Measurements from ENCODE around the gene RTN4RL2.

RTN4RL2 gene

DNA sequence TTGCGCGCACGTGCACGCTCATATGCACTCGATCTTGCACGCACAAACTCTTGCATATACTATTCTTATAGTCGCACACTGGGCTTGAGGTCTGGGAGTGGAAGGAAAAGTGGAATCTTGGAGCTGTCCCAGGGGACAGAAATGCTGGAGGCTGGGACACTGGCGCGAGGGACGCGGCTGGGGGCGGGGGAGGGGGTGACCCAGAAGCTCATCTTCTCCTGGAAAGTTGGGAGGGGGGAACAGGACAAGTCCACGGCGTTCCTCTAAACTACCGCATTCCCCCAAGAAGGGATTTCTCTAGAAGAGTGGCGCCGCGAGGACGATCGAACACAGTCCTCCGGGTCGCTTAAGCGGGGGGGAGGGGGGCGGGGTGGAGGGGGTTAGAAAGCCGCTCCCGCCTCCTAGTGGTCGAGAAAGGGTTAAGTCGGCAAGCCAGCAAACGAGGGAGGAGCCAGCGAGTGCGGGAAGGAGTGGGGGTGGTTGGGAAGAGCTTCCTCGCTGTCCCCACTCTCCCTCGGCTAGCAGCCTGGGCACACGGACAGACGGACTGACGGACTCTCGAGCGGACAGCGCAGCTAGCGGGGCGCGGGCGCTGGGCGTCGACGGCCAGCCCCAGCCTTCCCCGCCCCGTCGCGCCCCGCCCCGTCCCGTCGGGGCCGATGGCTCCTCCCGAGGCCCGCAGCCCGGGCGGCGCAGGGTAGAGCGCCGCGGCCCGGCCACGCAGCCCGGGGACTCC, at the start of gene RTN4RL2:
Gene RTN4RL2, plus strand, starts transcription at position 507 of the 736 bp plus-strand sequence. CDS start 338 bp downstream, outside the sequence.
- FAIRE-seq (peak; percentile 44), DNase-seq (ENCODE audit: insufficient read length, low spot score) (peak; percentile 86)

DNA sequence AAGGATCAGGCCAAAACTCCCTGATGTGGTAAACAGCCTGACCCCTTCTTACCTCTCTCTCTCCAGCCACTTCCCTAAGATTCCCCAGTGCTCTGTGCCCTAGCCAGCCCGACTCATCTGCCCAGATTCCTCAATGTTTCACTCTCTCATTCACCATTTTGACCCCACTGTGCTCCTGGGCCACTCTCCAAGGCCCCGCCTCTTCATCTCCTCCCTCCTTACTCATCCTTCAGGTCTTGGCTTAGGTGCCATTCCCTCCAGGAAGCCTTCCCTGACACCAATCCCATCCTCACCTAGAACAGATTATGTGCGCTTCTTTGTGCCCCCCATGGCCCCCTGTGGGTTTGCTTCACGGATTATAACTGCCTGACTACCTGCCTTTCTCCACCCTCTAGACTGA, 46.6 kb upstream of the RTN4RL2 start:
- no peak for FAIRE-seq
- DNase-seq (ENCODE audit: insufficient read length, low spot score): no peak

DNA sequence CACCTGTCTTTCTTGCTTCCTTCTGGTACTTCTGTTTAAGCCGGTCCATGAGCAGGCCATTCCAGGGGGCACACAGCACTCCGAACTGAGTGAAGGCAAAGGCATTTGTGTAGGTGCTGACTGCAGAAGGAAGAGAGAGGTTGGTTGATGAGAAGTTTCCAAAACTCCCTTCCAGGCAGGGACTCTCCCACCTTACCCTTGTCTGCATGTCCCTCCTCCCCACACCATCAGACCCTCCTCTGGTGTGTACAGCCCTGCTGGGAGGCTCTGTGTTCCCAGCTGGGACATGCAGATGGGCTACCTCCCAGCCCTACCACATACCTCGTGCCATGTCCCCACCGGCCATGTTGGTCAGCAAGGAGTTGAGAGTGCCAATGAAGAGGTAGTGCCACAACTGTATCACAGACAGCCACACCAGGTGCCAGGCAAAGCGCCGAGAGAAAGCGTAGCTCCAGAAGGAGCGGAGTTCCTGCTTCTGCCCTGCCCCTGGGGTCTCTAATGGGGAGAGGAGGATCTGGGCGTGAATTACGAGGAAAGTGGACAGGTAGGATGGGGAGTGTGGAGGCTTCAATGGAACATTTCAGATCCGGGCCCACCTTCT, 45.6 kb upstream of the RTN4RL2 start:
- FAIRE-seq: no peak
- no peak for DNase-seq (ENCODE audit: insufficient read length, low spot score)

DNA sequence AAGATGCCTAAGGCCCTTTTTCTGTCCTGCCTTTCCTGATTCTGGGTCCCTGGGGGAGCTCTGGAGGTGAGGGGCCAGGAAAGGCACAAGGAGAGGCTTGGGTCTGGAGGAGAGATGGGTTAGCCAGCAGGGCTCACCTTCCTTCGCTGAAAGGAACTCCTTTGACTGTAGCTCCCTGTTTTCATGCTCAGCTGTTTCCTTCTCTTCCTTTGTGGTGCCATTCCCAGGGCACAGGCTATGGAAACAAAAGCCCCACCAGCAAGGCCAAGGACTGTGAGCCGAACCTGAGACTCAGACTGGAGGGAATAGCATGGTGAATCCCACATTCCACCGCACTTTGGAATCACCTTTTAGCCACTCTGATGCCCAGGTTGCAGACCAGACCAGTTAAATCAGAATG, 43.9 kb upstream of the RTN4RL2 start:
- FAIRE-seq: no peak

DNA sequence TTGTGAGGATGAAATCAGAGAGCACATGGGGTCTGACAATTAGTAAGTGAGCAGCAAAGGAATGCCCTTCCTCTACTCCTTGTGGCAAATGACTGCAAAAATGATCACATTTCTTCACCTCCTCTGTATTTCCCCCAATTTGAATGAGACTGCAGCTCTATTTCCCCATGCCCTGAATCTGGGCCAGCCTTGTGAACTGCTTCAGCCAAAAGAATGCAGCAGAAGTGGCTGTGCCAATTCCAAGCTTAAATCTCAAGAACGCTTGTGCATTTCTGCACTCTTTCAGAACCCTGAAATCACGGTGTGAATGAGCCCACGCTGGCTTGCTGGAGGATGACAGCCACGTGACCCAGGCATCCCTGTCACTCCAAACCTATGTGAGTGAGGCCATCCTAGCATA, 43.3 kb upstream of the RTN4RL2 start:
- no peak for FAIRE-seq
- no peak for DNase-seq (ENCODE audit: insufficient read length, low spot score)

More for the DNA sequence above, 43.9 kb upstream of the RTN4RL2 start:
- DNase-seq (ENCODE audit: insufficient read length, low spot score): no peak

DNA sequence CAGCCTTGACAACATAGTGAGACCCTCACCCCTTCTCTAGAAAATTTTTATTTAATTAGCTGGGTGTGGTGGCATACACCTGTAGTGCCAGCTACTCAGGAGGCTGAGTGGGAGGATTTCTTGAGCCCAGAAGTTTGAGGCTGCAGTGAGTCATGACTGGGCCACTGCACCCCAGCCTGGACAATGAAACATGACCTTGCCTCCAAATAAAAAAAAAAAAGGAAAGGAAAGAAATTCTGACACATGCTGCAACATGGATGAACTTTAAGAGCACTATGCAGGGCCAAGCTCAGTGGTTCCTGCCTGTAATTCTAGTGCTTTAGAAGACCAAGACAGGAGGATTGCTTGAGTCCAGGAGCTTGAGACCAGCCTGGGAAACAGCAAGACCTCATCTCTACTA, 42.2 kb upstream of the RTN4RL2 start:
- DNase-seq (ENCODE audit: insufficient read length, low spot score) (no peak), FAIRE-seq (no peak)

DNA sequence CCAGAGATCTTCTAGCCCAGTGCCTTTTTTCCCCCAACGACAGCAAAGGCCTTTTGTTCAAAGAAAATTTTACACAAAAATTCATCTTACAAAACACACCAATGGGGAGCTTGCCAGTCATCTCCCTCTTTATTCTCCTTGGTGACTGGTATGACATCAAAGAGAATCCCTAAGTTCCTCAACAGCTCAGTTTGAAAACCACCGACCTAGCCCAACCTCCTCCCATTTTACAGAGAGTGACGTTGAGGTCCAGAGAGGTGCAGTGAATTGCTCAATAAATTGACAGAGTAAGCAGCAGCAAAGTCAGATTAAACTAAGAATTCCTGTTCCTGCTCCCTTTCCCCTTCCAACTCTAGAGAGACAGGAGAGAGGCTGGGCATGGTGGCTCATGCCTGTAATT, 41.2 kb upstream of the RTN4RL2 start:
- FAIRE-seq (no peak), DNase-seq (ENCODE audit: insufficient read length, low spot score) (no peak)

DNA sequence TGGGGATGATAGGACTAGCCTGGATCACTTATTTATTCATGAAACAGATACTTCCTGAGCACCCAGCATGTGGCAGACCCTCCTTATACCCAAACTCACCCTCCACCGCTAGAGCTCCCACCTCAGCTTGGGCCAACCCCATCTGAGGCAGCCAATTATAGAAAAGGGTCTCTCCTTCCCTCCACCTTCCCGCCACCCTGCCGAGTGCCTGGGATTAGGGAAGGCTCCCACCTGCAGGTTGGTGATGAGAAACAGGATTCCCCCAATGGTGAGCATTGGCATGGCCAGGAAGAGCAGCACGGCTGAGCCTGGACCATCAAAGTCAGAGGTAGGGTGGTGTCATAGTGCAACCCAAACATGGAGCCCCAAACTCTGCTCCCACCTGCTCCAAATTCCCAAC, 39.3 kb upstream of the RTN4RL2 start:
- FAIRE-seq (no peak), DNase-seq (ENCODE audit: insufficient read length, low spot score) (no peak)

DNA sequence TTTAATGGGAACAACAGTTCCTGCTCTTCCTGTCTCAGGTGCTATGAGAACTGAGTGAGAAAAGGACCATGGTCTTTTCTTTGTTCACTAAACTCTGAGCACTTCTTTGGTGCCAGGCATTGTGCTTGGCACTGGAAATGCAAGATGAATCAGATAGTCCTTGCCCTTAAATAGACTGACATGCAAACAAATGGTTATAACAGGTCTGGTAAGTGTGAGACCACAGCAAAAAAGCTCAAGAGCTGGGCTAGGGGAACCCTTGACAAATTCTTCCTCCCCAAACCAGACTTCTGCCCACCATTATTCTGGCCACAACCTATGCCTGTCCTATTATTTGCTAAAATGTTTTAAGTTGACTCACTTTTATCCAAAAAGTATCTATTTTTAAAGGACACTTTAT, 38.5 kb upstream of the RTN4RL2 start:
- FAIRE-seq: no peak
- no peak for DNase-seq (ENCODE audit: insufficient read length, low spot score)

DNA sequence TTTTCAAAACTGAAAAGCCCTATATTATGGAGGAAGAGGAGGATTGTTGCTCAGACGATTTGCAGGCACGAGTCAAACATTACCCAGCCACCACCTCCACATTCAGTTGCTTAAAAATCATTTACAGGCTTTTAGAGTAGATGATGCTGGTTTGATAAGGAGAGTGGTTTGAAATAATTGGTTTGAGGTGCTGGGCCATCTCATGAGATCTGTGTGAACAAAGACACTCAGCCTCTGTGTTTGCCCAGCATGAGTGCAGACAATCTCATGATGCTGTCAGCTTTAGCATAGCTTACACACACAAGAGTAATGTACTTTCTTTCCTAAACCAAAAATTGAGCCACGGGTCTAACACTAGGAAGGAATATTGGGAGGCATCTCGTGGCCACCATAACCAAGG, 37.7 kb upstream of the RTN4RL2 start:
- DNase-seq (ENCODE audit: insufficient read length, low spot score): no peak
- FAIRE-seq: peak; percentile 63

DNA sequence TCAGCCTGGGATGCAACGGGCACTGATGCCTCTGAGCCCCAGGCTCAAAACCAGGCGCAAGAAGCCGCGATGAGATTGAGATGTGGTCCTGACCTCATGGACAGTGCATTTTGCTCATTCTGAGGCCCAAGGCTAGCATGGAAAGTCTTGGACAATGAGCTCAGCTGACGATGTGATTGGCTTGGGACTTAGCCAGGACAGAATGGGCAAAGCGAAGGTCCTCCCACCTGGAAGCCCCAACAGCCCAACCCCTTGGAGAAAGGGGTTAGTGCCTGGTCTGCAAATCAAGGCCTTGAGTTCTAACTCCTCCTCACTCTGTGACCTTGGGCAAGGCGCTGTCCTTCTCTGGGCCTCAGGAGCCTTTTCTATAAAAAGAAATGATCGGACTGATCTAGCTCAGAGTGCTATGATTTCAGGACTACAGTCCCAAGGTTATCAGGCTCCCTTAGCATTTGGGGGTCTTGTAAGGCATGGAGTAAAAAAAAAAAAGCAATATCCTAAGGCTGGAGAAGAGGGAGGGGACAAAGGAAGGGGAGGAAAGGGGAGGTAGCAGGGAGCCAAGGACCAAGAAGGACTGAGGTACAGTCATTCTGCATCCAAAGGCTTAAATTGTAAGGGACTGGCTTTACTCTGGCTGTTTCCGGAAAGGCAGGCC, 36.1 kb upstream of the RTN4RL2 start:
- DNase-seq (ENCODE audit: insufficient read length, low spot score) (no peak), FAIRE-seq (no peak)

DNA sequence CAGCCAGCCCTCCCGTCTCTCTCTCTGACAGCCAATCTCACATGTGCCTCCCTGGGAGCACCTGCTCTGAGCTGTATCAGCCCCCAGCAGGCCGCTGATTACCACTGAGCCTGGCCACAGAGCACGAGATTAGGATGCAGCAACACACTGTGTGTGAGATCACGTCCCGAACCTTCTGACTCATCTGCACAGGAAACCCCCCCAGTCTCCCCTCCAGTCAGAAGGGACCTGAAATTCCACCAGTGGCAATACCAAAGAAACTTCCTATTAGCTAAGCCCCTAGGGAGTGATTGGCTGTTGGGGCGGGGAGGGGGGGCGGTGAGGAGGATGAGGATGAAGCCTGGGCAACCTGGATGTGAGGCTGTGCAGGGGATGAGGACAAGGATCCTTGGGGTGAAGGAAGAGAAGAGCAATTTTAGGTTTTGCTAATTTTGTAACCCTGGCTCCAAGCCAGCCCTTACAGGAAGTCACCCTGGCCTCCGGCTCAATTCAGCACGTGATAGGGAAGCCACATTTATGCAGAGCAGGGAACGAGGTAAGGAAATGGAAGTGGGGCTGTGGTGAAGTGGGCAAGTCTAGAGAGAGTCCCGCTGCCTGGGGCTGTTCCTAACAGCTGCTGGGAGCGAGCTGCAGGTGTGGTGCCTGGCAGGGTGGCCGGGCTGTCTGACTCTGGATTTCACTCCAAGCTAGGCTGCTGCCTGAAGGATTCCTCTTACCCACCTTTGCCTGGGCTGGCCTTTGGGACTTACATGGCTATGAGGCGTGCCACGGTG, 35.4 kb upstream of the RTN4RL2 start:
- peak; percentile 98 for FAIRE-seq
- peak; percentile 61 for DNase-seq (ENCODE audit: insufficient read length, low spot score)

DNA sequence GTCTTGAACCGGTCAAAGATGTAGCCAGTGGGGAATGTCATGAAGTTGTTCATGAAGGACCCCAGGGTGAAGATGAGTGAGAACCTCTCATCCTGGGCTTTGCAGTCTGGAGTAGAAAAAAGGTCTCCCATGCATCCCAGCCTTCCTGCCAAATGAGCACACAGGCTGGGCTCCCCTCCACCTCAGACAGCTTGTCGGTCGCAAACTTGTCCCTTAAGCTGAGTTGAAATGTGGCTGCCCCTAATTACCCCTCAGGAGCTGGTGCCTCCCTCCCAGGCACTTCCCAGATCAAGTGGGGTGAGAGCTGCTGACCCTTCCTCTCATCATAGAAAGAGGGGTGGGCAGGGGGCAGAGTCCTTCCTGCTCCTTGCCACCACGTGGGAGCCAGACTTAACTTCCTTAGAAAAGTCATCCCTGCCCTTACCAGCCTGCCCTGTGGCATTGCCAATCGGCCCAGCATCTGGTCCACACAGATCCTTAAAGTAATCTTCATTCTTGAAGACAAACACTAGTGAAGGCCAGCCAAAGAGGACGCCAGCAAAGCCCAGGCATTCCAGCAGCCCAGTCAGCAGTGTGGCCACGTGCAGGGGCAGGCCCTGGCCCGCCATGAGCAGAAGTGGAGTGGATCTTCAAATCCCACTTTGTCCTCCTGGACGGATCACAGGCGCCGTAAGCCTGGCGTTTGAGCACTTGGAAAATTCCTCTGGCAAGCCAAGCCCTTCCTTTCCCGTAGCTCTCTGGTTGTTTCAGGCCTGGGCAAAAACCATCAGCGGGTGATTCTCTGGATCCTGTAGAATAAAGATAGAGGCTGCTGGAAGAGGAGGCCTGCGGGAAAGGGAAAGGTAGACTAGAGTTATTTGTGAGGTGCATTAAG, 34.5 kb upstream of the RTN4RL2 start:
- DNase-seq (ENCODE audit: insufficient read length, low spot score) (no peak), FAIRE-seq (peak; percentile 39)

DNA sequence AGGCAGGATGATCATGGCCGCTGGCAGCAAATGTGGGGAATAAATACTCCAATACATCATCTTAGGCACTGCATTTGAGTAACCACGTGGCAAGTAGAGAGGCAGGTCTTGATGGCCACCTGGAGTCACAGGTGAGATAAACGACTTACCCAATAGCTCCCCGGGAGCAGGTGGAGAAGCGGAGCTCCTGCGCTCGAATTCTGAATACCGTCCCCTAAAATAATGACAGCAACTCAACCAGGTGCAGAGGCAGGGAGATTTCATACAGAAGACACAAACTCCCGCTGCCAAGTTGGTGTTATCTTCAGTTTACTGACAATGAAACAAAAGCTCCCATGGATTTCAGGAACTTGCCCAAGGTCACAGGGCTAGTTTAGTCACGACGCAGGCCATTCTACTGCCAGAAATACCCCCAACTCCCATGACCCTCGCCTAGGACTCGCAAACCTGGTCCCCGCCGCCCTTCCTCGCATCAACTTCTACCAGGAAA, 33.8 kb upstream of the RTN4RL2 start:
- FAIRE-seq (peak; percentile 94), DNase-seq (ENCODE audit: insufficient read length, low spot score) (no peak)

DNA sequence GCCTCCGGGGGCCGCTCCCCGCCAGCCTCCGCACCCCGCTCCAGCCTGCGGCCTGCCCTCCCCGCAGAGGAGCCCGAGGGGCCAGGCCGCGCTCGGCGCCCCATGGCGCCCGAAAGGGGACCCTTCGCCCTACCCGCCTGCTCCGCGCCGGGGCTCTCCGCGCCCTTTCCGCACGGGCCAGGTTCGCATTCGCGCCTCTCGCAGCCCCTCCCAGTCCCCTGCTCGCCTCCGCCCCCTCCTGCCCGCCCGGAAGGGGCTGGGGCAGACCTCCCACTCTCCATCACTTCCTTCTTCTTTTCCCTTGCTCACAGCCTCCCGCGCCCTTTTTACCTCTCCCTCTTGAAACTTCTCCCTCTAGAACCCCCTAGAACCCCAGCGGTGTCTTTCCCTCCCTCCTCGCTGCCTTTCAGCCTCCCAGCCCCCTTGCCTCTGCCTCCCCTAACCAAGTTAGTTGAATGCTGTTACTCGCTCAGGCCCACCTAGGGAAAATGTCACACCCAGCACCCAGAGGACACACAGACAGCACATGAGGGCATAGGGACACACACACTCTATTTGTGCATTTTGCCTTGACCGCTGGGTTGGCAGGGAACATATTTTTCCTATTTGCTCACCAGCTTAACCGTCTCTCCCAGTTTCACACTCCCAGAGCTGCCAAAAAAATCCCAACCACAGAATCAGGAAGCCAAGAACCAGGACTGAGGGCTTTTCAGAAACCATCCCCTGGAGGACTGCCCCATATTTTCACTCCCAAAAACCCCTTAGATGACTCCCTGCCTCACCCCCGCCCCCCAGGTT, 33.2 kb upstream of the RTN4RL2 start, which contains the start of gene SLC43A3:
Gene SLC43A3, minus strand, starts transcription at position 193 of the 798 bp plus-strand sequence. CDS start 949 bp downstream, outside the sequence.
- DNase-seq (ENCODE audit: insufficient read length, low spot score) (peak; percentile 44), FAIRE-seq (no peak)

DNA sequence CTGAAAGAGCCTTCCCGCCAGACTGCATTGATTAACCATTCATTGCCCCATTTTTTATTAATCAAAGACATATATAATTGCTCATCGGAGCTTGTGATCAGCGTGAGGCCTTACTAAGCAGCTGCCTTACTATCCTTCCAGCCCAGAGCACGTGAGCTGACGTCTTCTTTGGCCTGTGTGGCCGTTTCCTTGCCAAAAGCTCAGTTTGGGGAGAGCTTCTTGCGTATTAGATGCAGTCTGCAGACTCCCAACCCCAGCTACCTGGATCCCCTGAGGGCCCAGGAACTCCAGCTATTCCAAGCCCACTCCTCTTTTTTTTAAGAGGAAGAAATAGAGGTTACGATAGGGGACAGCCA, 32.6 kb upstream of the RTN4RL2 start:
- no peak for DNase-seq (ENCODE audit: insufficient read length, low spot score)
- FAIRE-seq: no peak

DNA sequence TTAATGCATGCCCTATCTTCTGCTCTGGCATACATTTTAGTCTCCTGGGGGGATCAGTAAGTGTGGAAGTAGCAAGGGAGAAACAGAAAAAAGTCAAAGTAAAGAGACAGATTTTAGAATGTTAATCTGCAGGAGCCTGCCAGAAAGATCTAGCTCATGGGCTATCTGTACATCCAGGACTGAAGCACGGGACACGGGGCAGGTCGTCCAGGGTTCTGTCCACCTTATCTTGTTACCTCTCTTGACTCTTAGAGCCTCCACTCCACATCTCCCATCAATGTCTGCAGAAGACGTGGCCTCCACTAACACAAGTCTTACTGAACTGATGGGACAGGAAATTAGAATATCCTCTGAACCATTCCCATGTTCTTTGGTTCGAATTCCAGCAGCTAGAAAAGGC, 31.7 kb upstream of the RTN4RL2 start:
- FAIRE-seq (no peak), DNase-seq (ENCODE audit: insufficient read length, low spot score) (no peak)

DNA sequence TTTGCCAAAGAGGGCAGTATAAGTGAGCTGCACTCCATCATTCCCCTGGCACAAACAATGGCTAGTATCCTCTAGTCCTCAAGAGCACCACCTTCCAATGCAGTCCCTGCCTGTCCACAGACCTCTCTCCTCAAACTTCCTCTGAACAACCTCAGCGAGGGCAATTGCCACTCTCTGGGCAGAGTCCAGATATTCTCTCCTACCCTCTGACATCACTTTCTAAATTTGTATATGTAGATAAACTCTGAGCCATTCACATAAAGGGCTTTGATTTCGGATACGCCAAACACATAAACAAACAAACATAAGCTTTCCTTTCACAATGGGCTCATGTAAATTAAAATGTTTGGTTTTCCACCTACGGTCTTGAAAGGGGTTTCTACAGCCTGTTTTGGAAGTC, 30.4 kb upstream of the RTN4RL2 start:
- no peak for FAIRE-seq

DNA sequence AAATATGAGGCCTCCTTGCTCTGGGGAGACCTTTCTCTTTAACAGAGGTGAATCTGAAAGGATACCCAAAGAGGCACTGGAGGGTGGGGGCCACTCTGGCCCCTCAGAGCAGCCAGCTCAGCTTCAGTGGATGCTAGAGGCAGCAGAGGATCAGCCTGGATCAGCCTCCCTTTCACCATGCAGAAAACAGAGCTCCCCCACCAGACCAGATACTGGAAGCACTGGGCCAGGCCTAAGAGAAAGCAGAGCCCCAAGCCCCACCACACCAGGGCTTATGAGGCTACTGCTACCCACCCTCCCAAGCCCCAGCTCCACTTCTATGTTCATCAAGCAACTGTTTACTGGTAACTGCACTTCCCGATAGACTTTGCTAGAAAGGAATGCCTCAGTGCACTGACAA, 29.4 kb upstream of the RTN4RL2 start:
- no peak for DNase-seq (ENCODE audit: insufficient read length, low spot score)
- no peak for FAIRE-seq

More for the DNA sequence above, 30.4 kb upstream of the RTN4RL2 start:
- DNase-seq (ENCODE audit: insufficient read length, low spot score): no peak

Measured in GM19239 (cell line).